T-helper 1 cell treated with Interleukin-12 subunit alpha and Interleukin-12 subunit beta and Interleukin-4 antibody, amounts not matched to agents 30 μg/mL and 1 μg/mL, for 36 hours (primary cell): Measurements from ENCODE around the gene CREB1.

Experiments used
- H3K27ac Mint-ChIP-seq: one replicate; pipeline ENCODE4 v1.8.0; 2021; ENCODE audit warnings: mild to moderate bottlenecking, mixed read lengths
- H3K27me3 Mint-ChIP-seq: one replicate; pipeline ENCODE4 v1.8.0; 2021; ENCODE audit warnings: low read depth, mixed read lengths
- H3K36me3 Mint-ChIP-seq: one replicate; pipeline ENCODE4 v1.8.0; 2021; ENCODE audit warnings: low read depth, mixed read lengths
- H3K4me1 Mint-ChIP-seq: one replicate; pipeline ENCODE4 v1.8.0; 2021; ENCODE audit warnings: low read depth, mixed read lengths
- H3K4me3 Mint-ChIP-seq: one replicate; pipeline ENCODE4 v1.8.0; 2021; ENCODE audit warnings: mild to moderate bottlenecking, moderate library complexity, mixed read lengths
- H3K9me3 Mint-ChIP-seq: one replicate; pipeline ENCODE4 v1.8.0; 2021; ENCODE audit warnings: mixed read lengths

CREB1 gene

GRCh38 chr2:207599636-207600035 lies 69.9 kb downstream of the CREB1 start:
- no peaks in the 10 kb centered on the region for H3K9me3 Mint-ChIP-seq
- peaks cover 9% of the 10 kb centered on the region for H3K4me1 Mint-ChIP-seq
- peaks cover 18% of the 10 kb centered on the region for H3K36me3 Mint-ChIP-seq
- no peak overlapping the region for H3K27ac Mint-ChIP-seq
- no peak overlapping the region for H3K4me3 Mint-ChIP-seq
- no peaks in the 10 kb centered on the region for H3K27me3 Mint-ChIP-seq

DNA sequence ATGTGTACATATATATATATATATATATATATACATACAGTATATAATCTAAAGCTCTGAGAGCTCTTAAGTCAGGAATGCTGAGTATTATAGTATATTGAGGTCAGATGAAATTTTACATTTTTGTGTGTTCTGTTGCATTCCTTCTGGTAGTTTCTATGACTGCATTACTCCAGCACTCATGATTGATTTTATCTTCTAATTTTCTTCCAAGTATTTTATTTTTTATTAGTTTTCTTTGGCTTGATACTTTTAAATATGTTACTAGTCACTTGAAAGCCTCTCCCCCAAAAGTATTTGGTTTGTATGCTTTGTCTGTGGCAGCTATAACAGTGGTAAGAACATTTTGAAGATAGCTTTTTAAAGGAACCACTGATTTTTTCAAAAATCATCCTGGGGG lies 70.5 kb downstream of the CREB1 start:
- Mint-ChIP-seq H3K27me3 (no peaks in the 10 kb centered on the region), H3K27ac (no peak overlapping the region), H3K4me3 (no peak overlapping the region), H3K9me3 (no peaks in the 10 kb centered on the region), H3K36me3 (peaks cover 18% of the 10 kb centered on the region), H3K4me1 (peaks cover 11% of the 10 kb centered on the region)

DNA sequence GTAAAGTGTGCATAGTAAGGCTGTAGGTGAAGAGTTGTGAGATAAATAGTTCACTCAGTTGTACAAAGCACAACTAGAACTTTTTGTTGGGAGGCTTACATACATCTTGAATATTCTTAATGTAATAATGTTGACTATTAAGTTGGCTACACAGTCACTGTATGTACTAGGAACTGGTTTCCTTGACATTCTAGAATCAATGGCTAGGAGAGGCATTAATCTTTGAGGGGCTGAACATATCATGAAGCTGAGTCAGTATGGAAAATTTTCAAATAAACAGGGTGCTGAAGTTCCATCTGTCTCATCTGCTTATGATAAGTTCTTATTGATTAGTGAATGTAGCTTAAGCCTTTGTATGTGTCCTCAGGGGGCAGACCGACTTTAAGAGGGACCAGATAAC lies 72.0 kb downstream of the CREB1 start:
- no peaks in the 10 kb centered on the region for H3K9me3 Mint-ChIP-seq
- no peak overlapping the region for H3K27ac Mint-ChIP-seq
- H3K4me3 Mint-ChIP-seq: no peak overlapping the region

DNA sequence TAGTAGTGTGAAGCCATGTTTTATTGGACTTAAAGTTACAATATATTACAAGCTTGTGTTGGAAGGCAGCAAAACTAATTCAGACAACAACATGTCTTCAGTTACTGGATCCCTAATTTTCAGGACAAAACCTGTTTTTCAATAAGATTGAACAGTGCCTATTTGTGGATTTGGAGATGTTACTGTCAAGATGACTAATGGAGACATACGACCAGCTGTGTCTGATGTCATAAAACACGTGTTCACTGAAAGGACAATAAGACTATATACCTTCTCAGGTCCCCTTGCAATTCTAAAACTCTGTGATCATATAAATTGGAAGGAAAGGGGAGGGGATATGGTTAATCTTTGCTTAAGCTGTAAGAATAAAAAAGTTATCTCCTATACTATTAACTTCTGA lies 73.7 kb downstream of the CREB1 start:
- no peak overlapping the region for H3K4me3 Mint-ChIP-seq
- H3K27ac Mint-ChIP-seq: no peak overlapping the region
- H3K9me3 Mint-ChIP-seq: no peaks in the 10 kb centered on the region
- H3K27me3 Mint-ChIP-seq: no peaks in the 10 kb centered on the region
- peaks cover 11% of the 10 kb centered on the region for H3K4me1 Mint-ChIP-seq
- H3K36me3 Mint-ChIP-seq: peaks cover 14% of the 10 kb centered on the region

More for the DNA sequence above, 72.0 kb downstream of the CREB1 start:
- peaks cover 11% of the 10 kb centered on the region for H3K4me1 Mint-ChIP-seq
- no peaks in the 10 kb centered on the region for H3K27me3 Mint-ChIP-seq
- H3K36me3 Mint-ChIP-seq: peaks cover 18% of the 10 kb centered on the region

- Mint-ChIP-seq H3K4me3 (no peak overlapping the region), H3K36me3 (peaks cover 16% of the 10 kb centered on the region), H3K27me3 (no peaks in the 10 kb centered on the region), H3K4me1 (peaks cover 11% of the 10 kb centered on the region), H3K27ac (no peak overlapping the region), H3K9me3 (no peaks in the 10 kb centered on the region)
Measured at GRCh38 chr2:207606399-207606798, 76.6 kb downstream of the CREB1 start.

- Mint-ChIP-seq H3K36me3 (peaks cover 15% of the 10 kb centered on the region), H3K27me3 (no peaks in the 10 kb centered on the region), H3K27ac (no peak overlapping the region)
Measured at GRCh38 chr2:207606829-207607228, 77.1 kb downstream of the CREB1 start.

GRCh38 chr2:207612714-207613113 lies 83.0 kb downstream of the CREB1 start:
- Mint-ChIP-seq H3K36me3 (peaks cover 20% of the 10 kb centered on the region), H3K4me1 (peaks cover 6% of the 10 kb centered on the region), H3K4me3 (no peak overlapping the region), H3K9me3 (no peaks in the 10 kb centered on the region), H3K27ac (no peak overlapping the region), H3K27me3 (no peaks in the 10 kb centered on the region)

More at GRCh38 chr2:207606829-207607228, 77.1 kb downstream of the CREB1 start:
- Mint-ChIP-seq H3K4me1 (peaks cover 10% of the 10 kb centered on the region), H3K9me3 (no peaks in the 10 kb centered on the region), H3K4me3 (no peak overlapping the region)

DNA sequence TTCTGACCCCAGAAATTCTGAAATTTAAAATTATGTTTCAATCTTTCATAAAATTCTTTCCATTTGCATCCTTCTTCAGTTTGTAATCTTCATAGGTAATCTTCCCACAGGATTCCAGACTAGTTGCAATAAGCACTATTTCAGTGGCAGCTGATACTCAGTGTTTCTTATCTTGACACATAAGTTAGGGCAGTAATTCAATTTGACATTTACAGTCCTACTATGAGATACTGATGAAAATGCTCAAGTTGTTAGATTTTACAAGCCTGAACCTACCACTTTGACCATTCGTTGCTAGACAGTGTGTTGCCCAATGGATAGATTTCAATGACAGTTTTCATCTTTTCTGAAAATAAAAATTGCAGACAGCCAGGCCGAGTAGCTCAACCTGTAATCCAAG lies 85.1 kb downstream of the CREB1 start:
- H3K4me1 Mint-ChIP-seq: peaks cover 13% of the 10 kb centered on the region
- H3K27me3 Mint-ChIP-seq: no peaks in the 10 kb centered on the region
- H3K9me3 Mint-ChIP-seq: no peaks in the 10 kb centered on the region
- no peak overlapping the region for H3K4me3 Mint-ChIP-seq
- H3K36me3 Mint-ChIP-seq: peaks cover 11% of the 10 kb centered on the region
- no peak overlapping the region for H3K27ac Mint-ChIP-seq

GRCh38 chr2:207616185-207616584 lies 86.4 kb downstream of the CREB1 start:
- Mint-ChIP-seq H3K36me3 (peaks cover 11% of the 10 kb centered on the region), H3K27me3 (no peaks in the 10 kb centered on the region), H3K27ac (no peak overlapping the region), H3K4me1 (peaks cover 20% of the 10 kb centered on the region), H3K4me3 (no peak overlapping the region), H3K9me3 (no peaks in the 10 kb centered on the region)

DNA sequence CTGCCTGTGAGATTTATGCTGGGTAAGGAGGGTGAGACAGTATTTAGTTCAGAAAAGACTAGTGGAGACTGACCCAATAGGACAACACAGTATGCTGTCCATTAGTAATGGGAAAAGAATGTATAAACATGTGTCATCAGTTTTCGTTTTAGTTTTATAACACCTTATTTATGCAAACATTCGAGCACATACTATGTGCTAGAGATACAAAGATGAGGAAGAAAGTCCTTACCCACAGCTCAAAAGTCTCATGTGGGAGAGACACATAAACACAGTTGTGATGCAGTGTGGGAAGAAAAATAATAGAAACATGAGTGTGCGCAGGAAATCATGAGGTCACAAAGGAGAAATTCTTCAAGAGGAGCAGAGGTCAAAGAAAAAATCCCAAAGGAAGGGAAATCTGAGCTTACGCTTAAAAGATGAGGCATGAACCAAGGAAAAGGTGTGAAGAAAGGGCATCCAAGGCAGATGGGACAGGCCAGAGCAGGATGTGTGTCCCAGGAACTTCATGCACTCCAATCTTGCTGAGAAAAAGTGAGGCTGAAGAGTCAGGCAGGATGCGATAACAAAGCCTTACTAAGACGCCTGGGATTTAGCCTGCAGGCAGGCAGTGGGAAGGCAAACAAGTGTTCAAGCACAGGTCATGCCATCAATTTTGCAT lies 87.4 kb downstream of the CREB1 start:
- H3K27ac Mint-ChIP-seq: no peak overlapping the region
- no peaks in the 10 kb centered on the region for H3K27me3 Mint-ChIP-seq
- no peak overlapping the region for H3K4me3 Mint-ChIP-seq
- peaks cover 22% of the 10 kb centered on the region for H3K4me1 Mint-ChIP-seq
- H3K9me3 Mint-ChIP-seq: no peaks in the 10 kb centered on the region
- H3K36me3 Mint-ChIP-seq: peaks cover 13% of the 10 kb centered on the region

- H3K27me3 Mint-ChIP-seq: no peaks in the 10 kb centered on the region
- H3K4me1 Mint-ChIP-seq: peaks cover 37% of the 10 kb centered on the region
- H3K9me3 Mint-ChIP-seq: no peaks in the 10 kb centered on the region
- peaks cover 19% of the 10 kb centered on the region for H3K36me3 Mint-ChIP-seq
- H3K27ac Mint-ChIP-seq: peak overlapping the region; percentile 71
- H3K4me3 Mint-ChIP-seq: peak overlapping the region; percentile 27
Measured at GRCh38 chr2:207619764-207620203, 90.0 kb downstream of the CREB1 start.

GRCh38 chr2:207621501-207622039 lies 91.8 kb downstream of the CREB1 start:
- H3K4me3 Mint-ChIP-seq: no peak overlapping the region
- no peak overlapping the region for H3K27ac Mint-ChIP-seq
- H3K27me3 Mint-ChIP-seq: no peaks in the 10 kb centered on the region
- peaks cover 17% of the 10 kb centered on the region for H3K36me3 Mint-ChIP-seq
- H3K4me1 Mint-ChIP-seq: peaks cover 37% of the 10 kb centered on the region
- no peaks in the 10 kb centered on the region for H3K9me3 Mint-ChIP-seq

GRCh38 chr2:207624185-207625013 lies 94.6 kb downstream of the CREB1 start:
- H3K9me3 Mint-ChIP-seq: no peaks in the 10 kb centered on the region
- peak overlapping the region; percentile 84 for H3K4me3 Mint-ChIP-seq
- H3K36me3 Mint-ChIP-seq: peaks cover 8% of the 10 kb centered on the region
- peaks cover 30% of the 10 kb centered on the region for H3K4me1 Mint-ChIP-seq
- peaks cover 6% of the 10 kb centered on the region for H3K27me3 Mint-ChIP-seq
- H3K27ac Mint-ChIP-seq: peak overlapping the region; percentile 90

DNA sequence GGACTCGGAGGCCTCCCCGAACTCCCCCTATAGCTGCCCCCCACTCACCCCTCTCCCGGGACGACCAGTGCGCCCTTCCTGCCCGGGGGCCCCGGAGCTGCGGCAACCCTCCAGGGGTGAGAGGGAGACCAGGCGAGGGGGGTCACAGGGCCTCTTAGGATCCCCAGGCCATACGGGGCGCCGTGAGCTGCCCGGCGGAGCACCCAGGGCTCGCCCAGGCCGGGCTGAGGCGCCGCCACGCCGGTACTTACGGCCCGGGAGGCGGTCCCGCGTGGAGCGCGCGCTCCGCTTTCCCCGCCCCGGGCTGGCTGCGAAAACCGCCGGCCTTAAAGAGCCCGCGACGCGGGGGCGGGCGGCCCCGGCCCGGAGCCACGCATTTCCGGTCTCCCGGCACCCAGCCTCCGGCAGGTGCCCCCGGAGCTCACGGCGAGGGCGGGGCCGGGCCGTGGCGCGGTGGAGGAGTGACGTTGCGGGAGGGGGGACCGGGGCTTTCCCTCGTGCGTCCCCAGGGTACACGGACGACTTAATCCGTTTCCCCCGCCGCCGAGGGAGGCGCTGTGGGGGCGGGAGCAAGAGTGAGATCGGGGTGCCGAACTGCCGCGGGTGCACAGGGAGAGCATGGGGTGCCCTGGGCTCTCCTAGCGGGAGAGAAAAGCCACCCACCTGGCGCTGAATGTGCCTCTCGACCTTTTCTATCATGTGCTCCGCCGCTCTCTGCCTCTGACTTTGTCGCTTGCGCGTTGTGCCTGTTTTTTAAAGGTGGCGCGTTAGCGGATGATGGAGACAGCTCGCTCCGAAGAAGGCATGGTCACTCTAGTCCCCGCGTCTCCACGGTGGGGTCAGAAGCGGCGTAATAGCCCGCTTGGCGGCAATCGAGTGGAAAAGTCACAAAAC lies 95.5 kb downstream of the CREB1 start, which contains the start of gene METTL21A:
TSS of gene METTL21A (minus strand) at position 381 of the 894 bp plus-strand sequence. CDS start 1,019 bp downstream, outside the sequence.
- Mint-ChIP-seq H3K4me3 (peak within 1 kb of the TSS; percentile 89), H3K4me1 (peaks cover 23% of the 10 kb centered on the region), H3K27me3 (peaks cover 6% of the 10 kb centered on the region), H3K27ac (peak within 1 kb of the TSS; percentile 95), H3K9me3 (no peaks in the 10 kb centered on the region), H3K36me3 (peaks cover 8% of the 10 kb centered on the region)
